ENCODE data around the gene TINAG.

The TINAG gene, protein sequence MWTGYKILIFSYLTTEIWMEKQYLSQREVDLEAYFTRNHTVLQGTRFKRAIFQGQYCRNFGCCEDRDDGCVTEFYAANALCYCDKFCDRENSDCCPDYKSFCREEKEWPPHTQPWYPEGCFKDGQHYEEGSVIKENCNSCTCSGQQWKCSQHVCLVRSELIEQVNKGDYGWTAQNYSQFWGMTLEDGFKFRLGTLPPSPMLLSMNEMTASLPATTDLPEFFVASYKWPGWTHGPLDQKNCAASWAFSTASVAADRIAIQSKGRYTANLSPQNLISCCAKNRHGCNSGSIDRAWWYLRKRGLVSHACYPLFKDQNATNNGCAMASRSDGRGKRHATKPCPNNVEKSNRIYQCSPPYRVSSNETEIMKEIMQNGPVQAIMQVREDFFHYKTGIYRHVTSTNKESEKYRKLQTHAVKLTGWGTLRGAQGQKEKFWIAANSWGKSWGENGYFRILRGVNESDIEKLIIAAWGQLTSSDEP

GRCh38 chr6:54308289-54308985 lies at the start of gene TINAG:
Gene TINAG, plus strand, starts transcription at chr6:54308441. Its CDS starts 110 bp downstream, at chr6:54308551.
- no peak for DNase-seq

DNA sequence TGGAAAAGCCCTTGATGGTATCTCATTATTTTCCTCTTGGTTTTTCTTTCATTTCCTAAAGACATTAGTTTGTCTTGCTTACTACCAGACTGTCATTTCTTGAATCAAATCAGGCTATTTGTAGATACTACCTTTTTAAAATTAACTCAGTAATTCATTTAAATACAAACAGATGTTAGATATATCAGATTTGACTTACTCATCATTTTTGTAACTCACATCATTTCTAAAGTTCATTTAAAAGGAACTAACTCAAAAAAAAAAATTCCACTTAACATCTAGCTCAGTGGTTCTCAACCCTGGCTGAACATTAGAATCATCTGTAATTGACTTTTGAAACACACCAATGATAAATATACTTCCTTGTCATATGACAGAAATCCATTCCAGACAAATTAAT lies 48.2 kb upstream of the TINAG start:
- DNase-seq, result no peak

DNA sequence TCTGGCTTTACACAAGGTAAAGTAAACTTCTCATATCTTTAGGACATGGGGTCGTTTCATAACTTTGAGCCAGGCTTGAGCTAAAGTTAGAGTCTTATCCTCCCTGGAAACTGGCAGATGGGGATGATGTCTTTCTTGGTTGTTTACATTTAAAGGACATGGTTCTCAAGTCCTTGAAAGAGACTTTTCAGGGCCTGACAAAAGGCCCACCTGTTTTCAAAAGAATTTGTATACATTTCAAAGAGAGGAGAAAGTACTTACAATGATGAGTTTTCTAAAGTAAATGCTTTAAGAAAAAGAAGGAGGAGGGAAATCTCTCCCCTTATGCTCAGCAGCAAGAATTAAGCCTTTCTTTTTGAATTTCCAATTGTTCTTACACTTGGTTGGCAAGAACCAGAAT lies 45.7 kb upstream of the TINAG start:
- DNase-seq, result no peak

DNA sequence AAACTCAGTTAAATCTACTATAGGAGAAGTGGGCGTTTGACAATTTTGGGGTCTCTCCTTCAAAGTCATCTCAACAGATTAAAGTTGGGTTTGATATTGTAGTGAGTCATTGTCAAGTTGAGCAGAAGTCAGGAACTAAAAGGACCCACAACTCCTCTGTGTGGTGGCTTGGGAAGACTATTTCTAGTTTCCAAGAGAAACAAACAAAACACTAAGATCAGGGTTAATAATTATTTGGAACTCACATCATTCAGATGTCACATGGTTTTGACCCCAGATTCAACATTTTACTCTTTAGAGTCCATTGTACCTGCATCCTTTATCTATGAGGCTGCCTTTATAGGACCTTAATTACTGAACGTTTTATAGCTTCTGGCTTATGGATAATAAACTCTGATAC lies 45.3 kb upstream of the TINAG start:
- DNase-seq, result no peak

- DNase-seq, result no peak
Observed at GRCh38 chr6:54264581-54265272, 43.5 kb upstream of the TINAG start.

- DNase-seq, result no peak
Observed at GRCh38 chr6:54266400-54266923, 41.8 kb upstream of the TINAG start.

DNA sequence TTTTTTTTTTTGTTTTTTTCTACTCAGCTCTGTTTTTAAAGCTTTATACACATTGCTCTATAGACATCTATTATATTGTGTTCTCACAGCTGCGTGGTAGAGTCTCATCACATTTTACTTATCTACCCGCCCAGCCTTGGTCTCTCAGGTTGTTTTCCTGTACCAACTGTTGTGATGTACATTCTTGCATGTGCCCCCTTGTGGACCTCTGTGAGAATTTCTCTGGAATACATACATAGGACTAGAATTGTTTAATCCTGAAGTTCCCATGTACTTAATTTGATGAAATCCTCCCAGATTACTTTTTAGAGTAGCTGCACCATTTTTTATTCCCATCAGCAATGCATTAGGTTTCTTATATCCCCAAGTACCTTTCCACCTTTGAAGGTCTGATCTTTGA lies 40.4 kb upstream of the TINAG start:
- no peak for DNase-seq

GRCh38 chr6:54273214-54273820 lies 34.9 kb upstream of the TINAG start:
- no peak for DNase-seq

- no peak for DNase-seq
Observed at GRCh38 chr6:54274383-54274782, 33.9 kb upstream of the TINAG start.

GRCh38 chr6:54282186-54282585 lies 26.1 kb upstream of the TINAG start:
- DNase-seq, result no peak

GRCh38 chr6:54284161-54284860 lies 23.9 kb upstream of the TINAG start:
- DNase-seq, result no peak

GRCh38 chr6:54285595-54285994 lies 22.6 kb upstream of the TINAG start:
- DNase-seq, result no peak

DNA sequence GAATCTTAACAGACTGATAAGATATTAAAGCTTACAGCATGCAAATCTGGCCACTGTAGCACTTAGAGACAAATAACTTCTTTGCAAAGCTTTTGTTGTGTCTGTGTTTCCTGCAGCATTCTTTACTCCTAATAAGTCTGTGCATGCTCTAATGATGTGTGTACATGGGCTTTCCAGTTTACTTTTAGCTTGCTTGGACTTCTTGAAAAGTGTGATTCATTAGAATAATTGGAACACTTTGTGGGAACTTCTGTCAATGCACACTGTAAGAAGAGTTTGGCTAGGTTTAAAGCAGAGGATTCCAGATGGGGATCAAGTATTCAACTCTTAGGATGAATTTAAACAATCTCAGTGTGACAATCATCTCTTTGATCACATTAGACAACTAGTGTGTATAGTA lies 22.1 kb upstream of the TINAG start:
- no peak for DNase-seq

DNA sequence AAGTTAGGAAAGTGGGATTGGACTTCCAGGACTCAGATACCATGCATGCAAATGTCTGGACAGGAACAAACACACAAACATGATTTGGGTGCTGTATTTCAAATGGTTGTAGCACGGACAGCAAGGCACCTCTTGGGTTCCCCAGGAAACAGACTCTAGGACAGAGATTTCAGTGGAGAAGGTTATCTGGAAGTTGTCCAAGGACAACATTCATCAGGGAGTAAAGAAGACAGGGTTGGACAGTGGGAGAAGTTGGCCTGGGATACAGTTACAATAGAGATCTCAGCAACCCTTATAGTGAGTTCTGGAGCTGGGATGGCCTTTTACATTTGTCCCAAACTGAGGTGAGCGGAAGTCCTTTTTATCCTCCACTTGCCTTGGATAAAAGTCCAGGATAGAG lies 19.8 kb upstream of the TINAG start:
- no peak for DNase-seq

DNA sequence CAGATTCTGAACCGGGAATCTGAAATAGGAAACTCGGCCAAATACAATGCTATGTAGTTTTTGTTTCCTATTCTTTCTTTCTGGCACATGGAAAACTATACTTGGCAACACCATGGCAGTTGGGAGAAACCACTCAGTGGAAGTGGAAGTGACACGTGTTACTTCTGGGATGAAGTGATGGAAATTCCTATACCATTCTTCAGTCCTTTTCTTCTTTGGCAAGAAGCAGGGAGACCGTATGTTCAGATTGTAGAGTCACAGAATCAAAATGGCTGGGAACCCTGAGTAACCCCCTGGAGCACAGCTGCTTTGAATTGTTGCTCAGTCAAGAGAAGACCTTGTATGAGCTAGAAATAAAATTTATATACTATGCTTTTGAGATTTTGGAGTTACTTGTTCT lies 18.8 kb upstream of the TINAG start:
- DNase-seq, result no peak

DNA sequence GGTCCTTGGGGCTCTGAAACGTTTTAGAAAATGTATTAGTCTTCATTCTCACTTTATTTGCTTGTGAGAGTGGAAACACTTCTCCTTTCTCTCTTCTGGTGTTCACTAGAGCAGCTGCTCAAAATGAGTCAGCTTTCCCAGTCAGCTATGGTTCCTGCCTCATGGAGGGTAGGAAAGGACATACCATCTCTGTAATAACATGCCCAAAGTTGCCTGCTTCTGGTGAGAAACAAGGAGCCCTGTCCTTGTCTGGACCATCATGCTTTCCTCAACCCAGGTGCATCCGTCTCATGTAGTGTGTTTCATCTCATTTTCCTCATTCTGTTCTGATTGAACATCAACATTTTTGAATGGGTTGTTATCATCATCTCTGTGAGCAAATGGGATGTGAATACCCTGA lies 17.1 kb upstream of the TINAG start:
- no peak for DNase-seq

DNA sequence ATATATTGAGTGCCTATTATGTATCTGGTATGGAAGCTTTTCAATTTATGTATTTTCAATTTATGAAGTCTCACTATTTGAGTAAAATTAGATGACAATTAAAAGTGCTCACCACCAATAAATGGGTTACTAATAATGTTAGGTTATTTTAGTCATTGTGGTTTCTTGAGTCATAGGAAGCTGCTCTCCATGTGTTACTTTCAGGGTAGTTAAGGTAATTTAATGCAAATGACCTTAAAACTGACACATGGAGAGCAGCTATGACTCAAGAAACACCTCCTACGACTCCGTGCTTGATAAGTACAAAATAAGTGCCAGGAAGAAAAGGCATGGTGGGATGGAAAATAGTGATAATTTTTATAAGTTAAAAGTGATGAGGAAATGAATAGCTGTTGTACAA lies 16.5 kb upstream of the TINAG start:
- no peak for DNase-seq

DNA sequence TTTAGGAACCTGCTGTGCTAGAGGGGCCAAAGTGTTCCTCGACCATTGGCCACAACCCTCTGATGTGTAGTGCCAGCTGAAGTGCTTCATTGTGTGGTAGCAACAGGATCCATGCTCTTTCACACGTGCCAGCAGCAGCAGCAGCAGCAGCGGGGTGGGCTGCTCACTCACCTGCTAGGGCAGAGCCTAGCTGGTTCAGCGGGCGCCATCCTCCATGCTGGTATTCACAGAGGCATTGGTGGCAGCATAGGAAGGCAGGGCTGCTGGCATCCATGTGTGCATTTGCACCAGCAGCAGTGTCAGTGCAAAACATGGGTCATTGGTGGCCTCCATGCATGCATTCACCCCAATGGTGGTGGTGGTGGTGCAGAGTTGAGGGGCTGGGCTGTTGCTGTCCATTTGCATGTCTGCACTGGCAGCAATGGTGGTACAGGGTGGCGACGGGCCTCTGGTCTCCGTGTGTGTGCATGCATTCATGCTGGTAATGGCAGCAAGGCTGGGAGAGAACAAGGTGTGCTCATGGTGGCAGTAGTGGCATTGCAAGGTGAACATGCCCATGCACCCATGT lies 13.2 kb upstream of the TINAG start:
- DNase-seq, result no peak

DNA sequence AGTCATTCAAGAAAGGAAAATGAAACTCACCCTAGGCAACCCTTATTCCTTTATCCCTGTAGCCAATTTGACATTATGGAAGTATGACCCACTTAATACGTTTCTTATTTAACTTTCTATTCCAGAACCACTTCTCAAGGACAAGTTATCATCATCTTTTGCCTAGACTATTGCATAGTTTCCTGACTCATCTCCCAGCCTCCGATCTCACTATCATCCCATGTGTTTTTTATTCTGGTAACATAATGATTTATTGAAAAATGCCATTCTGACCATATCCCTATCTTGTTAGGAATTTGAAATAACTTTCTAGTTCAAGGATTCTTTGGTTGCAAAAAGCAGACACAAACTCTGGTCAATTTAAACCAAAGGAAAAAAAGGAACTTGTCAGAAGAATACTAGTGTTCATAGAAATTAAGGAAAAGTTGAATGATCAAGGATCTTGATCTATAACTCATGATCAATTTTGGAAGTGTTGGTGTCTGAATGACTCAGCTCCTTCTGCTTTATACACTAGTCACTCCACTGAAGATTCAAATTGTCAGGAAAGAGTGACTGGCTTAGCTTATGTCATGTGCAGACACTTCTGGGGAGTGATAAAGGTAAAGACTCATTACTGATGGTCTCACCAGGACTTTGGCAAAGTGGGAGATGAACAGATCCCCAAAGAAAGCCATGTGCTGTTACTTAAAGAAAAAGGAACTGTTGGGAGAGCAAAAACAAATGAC lies 8.5 kb upstream of the TINAG start:
- no peak for DNase-seq

DNA sequence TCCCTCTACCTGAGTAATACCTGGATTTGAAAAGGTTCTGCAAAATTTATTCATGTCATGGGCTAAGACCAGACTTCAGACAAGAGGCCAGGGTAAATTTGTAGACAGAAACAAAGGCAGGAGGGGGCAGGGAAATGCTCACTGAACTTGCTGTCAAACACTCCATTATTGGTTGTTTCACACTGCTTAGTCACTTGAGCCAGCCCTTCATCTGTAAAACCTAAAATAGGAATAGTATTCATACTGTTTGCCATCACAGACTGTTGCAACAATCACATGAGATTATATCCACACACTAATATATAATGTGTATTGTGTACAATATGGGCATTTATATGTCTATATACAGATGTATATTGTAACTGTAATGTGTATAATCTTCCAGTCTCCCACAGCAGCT lies 6.5 kb upstream of the TINAG start:
- no peak for DNase-seq

DNA sequence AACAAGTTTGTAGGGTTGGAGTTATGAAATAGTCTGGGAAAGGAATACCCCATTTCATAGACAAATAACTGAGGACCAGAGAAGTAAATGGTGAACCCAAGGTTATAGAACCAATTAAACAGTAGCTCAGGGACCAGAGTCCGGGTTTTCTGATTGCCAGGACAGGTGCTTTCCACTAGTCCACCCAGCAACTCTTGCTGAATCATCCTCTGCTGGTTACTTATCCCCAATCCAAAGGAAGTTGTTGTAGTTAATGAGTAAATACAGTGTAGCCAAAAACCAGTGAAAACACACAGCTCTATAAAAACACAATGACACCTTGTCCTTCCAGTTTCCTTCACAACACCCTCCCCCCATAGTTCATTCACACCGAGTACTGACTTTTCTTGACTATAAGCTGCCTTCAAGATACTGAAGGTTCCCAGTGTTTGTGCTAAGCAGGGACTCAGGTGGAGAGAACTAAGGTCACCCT lies 766 bp upstream of the TINAG start:
- DNase-seq, result no peak

Data from stimulated activated CD4-positive, alpha-beta T cell treated with anti-CD3 and anti-CD28 coated beads, Interleukin-4, amount 100 ng/mL, for 1 hour (primary cell).